Measurements from ENCODE around the gene AGT. TPM values are rescaled to one million over a fixed set of nuclear protein-coding genes. Genes with fewer than 3 reads are reported as not detected.

Gene AGT
- total RNA-seq, 1 experiment from 2014 or later = 0.93 TPM

DNA sequence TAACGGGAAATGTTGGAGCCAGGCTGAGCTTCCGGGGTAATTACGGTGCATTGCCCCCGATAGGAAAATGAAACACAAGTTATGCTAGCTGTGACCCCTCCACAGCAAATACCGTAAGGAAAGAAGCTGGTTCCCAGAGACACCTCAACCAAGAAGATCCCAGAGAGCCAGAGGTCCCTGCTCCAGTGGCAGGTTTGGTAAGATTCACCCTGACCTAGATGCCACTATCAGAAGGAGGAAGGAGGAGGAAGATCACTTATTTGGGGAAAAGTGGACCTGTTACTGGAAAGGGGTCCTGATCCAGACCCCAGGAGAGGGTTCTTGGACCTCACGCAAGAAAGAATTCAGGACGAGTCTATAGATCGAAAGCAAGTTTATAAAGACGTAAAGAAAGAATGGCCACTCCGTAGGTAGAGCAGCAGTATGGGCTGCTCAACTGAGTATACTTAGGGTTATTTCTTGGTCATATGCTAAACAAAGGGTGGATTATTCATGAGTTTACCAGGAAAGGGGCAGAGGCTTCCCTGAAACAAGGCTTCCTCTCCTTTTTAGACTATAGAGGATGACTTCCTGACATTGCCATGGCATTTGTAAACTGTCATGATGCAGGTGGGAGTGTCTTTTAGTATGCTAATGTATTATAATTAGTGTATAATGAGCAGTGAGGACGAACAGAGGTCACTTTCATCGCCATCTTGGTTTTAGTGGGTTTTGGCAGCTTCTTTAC, 25.8 kb upstream of the AGT start:
- H3K4me2 ChIP-seq (ENCODE audit: low read length) = no peak overlapping the region
- no peaks in the 10 kb centered on the region for H3K79me2 ChIP-seq (ENCODE audit: insufficient read depth, low read length)
- ATAC-seq (no peak), DNase-seq (ENCODE audit: low read depth, low spot score) (no peak)
- H3K36me3 ChIP-seq (ENCODE audit: control insufficient read depth in 1 of 2, insufficient read depth in 2 of 2, low read length in 2 of 2) = no peaks in the 10 kb centered on the region
- no peaks in the 10 kb centered on the region for H4K20me1 ChIP-seq (ENCODE audit: insufficient read depth)
- no peaks in the 10 kb centered on the region for H3K9me3 ChIP-seq (ENCODE audit: control insufficient read depth in 1 of 2, insufficient read depth in 1 of 2, low read depth in 1 of 2, low read length in 2 of 2)
- 0 out of 2 replicates have a peak, but pooled peaks cover 4% of the 10 kb centered on the region for H3K27me3 ChIP-seq (ENCODE audit: insufficient read depth, low read length)
- H3K9ac ChIP-seq (ENCODE audit: low read length) = no peak overlapping the region
- ChIA-PET CTCF (no interaction called here), POLR2A (no interaction called here), RAD21 (ENCODE audit: low non-redundant PET in 1 of 2, low total read pairs in 2 of 2, uncharacterized antibody in 2 of 2, unreplicated experiment in 2 of 2) (no interaction called here)
- no peak overlapping the region for H3K4me3 ChIP-seq (replicated peaks in 1 of 2; ENCODE audit: low read depth in 1 of 2, low read length in 2 of 2)
- intact Hi-C loops (cut with micrococcal nuclease) = no loop called here
- no TSS peak for BruUV-seq (replicated peaks)
- H3K9me2 ChIP-seq (ENCODE audit: insufficient read depth) = no peaks in the 10 kb centered on the region
- TF ChIP-seq EZH2 (IDR thresholded peaks at IDR 0.05) (no peak), RAD21 (IDR thresholded peaks at IDR 0.05; ENCODE audit: low read depth) (no peak), JUND (IDR thresholded peaks at IDR 0.05) (no peak), CEBPB (IDR thresholded peaks at IDR 0.05; ENCODE audit: low read depth) (no peak), SRF (IDR thresholded peaks at IDR 0.05; ENCODE audit: low read depth) (no peak), ZNF274 (IDR thresholded peaks at IDR 0.05; ENCODE audit: low read depth, low read length) (no peak), POLR2A (IDR thresholded peaks at IDR 0.05; ENCODE audit: borderline replicate concordance, extremely low read depth, insufficient read depth, insufficient read length) (no peak), FOSL1 (IDR thresholded peaks at IDR 0.05; ENCODE audit: low read depth) (no peak)
- TF ChIP-seq, protein P1, sequence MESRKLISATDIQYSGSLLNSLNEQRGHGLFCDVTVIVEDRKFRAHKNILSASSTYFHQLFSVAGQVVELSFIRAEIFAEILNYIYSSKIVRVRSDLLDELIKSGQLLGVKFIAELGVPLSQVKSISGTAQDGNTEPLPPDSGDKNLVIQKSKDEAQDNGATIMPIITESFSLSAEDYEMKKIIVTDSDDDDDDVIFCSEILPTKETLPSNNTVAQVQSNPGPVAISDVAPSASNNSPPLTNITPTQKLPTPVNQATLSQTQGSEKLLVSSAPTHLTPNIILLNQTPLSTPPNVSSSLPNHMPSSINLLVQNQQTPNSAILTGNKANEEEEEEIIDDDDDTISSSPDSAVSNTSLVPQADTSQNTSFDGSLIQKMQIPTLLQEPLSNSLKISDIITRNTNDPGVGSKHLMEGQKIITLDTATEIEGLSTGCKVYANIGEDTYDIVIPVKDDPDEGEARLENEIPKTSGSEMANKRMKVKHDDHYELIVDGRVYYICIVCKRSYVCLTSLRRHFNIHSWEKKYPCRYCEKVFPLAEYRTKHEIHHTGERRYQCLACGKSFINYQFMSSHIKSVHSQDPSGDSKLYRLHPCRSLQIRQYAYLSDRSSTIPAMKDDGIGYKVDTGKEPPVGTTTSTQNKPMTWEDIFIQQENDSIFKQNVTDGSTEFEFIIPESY (IDR thresholded peaks at IDR 0.05; ENCODE audit: extremely low read depth, insufficient replicate concordance, low read length) = no peak
- TF ChIP-seq, protein P2, sequence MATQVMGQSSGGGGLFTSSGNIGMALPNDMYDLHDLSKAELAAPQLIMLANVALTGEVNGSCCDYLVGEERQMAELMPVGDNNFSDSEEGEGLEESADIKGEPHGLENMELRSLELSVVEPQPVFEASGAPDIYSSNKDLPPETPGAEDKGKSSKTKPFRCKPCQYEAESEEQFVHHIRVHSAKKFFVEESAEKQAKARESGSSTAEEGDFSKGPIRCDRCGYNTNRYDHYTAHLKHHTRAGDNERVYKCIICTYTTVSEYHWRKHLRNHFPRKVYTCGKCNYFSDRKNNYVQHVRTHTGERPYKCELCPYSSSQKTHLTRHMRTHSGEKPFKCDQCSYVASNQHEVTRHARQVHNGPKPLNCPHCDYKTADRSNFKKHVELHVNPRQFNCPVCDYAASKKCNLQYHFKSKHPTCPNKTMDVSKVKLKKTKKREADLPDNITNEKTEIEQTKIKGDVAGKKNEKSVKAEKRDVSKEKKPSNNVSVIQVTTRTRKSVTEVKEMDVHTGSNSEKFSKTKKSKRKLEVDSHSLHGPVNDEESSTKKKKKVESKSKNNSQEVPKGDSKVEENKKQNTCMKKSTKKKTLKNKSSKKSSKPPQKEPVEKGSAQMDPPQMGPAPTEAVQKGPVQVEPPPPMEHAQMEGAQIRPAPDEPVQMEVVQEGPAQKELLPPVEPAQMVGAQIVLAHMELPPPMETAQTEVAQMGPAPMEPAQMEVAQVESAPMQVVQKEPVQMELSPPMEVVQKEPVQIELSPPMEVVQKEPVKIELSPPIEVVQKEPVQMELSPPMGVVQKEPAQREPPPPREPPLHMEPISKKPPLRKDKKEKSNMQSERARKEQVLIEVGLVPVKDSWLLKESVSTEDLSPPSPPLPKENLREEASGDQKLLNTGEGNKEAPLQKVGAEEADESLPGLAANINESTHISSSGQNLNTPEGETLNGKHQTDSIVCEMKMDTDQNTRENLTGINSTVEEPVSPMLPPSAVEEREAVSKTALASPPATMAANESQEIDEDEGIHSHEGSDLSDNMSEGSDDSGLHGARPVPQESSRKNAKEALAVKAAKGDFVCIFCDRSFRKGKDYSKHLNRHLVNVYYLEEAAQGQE (IDR thresholded peaks at IDR 0.05; ENCODE audit: low read depth) = no peak
- TF ChIP-seq, protein P3, sequence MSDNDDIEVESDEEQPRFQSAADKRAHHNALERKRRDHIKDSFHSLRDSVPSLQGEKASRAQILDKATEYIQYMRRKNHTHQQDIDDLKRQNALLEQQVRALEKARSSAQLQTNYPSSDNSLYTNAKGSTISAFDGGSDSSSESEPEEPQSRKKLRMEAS (IDR thresholded peaks at IDR 0.05) = no peak
- H2AFZ ChIP-seq (ENCODE audit: low read depth, low read length, poor library complexity, severe bottlenecking) = no peak overlapping the region
- peaks cover 0 to 5% of the 10 kb centered on the region in 2 experiments; a peak in 2 of 4 replicates for H3K4me1 ChIP-seq (ENCODE audit: control insufficient read depth in 1 of 2, insufficient read depth in 2 of 2, low read length in 2 of 2)
- no peak overlapping the region for H3K27ac ChIP-seq (ENCODE audit: low read depth, low read length)
